K562 (cell line): ENCODE data around the gene PRAME. TPM values are rescaled to one million over a fixed set of nuclear protein-coding genes. Genes with fewer than 3 reads are reported as not detected.
A peak's percentile ranks its signal among the peaks of the same experiment; 100 is the strongest.

ENCODE experiments used
- ATAC-seq: fragments of 200-7000 bp; cut with Tn5 transposase; 3 replicates; pipeline ENCODE4 v1.9.1; 2020; ENCODE audit warnings: moderate library complexity
- BruUV-seq: library from RNA; stranded (reverse); fragments of 400-500 nt; replicated peaks from 2 replicates; lab custom pipeline; 2021; lab: Mats Ljungman, UMichigan
- CTCF ChIA-PET: fragments of 300-600 bp; formaldehyde crosslinking; extraction: SDS; loops from one replicate; lab custom pipeline; 2021; ENCODE audit warnings: low intra/inter-chr PET ratio; lab: Yijun Ruan, JAX
- POLR2A ChIA-PET: fragments of 300-600, 350-650 bp; sonication (Branson Sonifier 250); formaldehyde crosslinking; extraction: SDS; loops from one replicate; lab custom pipeline; 2021; ENCODE audit warnings: antibody characterized with exemption, inconsistent platforms; lab: Yijun Ruan, JAX
- DNase-seq, 4 experiments: peaks; one replicate each; pipeline versions ENCODE4 v3.0.0 to v3.0.0-alpha.2; 2011 to 2018; ENCODE audit warnings: low spot score in 3 of 4, mixed read lengths in 3 of 4; ENCODE audit errors: extremely low read depth in 1 of 4
- FAIRE-seq: peaks from 2 replicates; lab custom pipeline; 2011; peaks lifted over from hg19 to GRCh38; lab: Jason Lieb, UNC
- H2AFZ ChIP-seq: 2 replicates; pipeline ENCODE4 v1.6.0; 2011; ENCODE audit warnings: low read depth, low read length, control low read depth, inconsistent platforms
- H3K27ac ChIP-seq: fragments of 200-600 bp; 3 replicates; pipeline ENCODE4 v1.8.0; 2011; ENCODE audit warnings: low read depth, mild to moderate bottlenecking, control low read depth, inconsistent platforms, low read length, moderate library complexity, mixed read lengths; ENCODE audit errors: extremely low read depth
- H3K27me3 ChIP-seq, 2 experiments: fragments of 300-600 bp in 1 of 2; 2 replicates in 1 of 2; 3 replicates in 1 of 2; pipeline versions ENCODE4 v1.6.0 to v1.8.0; 2011; ENCODE audit warnings: inconsistent platforms in 2 of 2, low read length in 2 of 2, mild to moderate bottlenecking in 1 of 2, mixed read lengths in 1 of 2, moderate library complexity in 1 of 2; ENCODE audit not compliant: control insufficient read depth in 2 of 2, insufficient read depth in 2 of 2
- H3K36me3 ChIP-seq: fragments of 300-600 bp; 3 replicates; pipeline ENCODE4 v1.8.0; 2011; ENCODE audit warnings: mild to moderate bottlenecking, low read length, inconsistent platforms; ENCODE audit not compliant: control insufficient read depth, insufficient read depth
- H3K4me1 ChIP-seq, 2 experiments: fragments of 200-600 bp in 1 of 2; replicated peaks in 1 of 2; 2 replicates in 1 of 2; 3 replicates in 1 of 2; pipeline versions ENCODE4 v1.5.1 to v1.8.0; 2011; ENCODE audit warnings: inconsistent platforms in 2 of 2, low read length in 2 of 2, mild to moderate bottlenecking in 1 of 2, mixed read lengths in 1 of 2, moderate library complexity in 1 of 2; ENCODE audit not compliant: control insufficient read depth in 2 of 2, insufficient read depth in 2 of 2
- H3K4me2 ChIP-seq: 2 replicates; pipeline ENCODE4 v1.6.1; 2011; ENCODE audit warnings: low read length, control low read depth, inconsistent platforms, mixed read lengths; ENCODE audit not compliant: insufficient read depth
- H3K4me3 ChIP-seq: fragments of 200-600 bp; sonication (generic), shearing (Covaris generic); 2 replicates; pipeline ENCODE4 v1.5.1; 2016; ENCODE audit warnings: control low read depth, inconsistent platforms
- H3K79me2 ChIP-seq: fragments of 200-600 bp; 3 replicates; pipeline ENCODE4 v1.8.0; 2011; ENCODE audit warnings: low read length, inconsistent platforms; ENCODE audit not compliant: control insufficient read depth, insufficient read depth
- H3K9ac ChIP-seq, 2 experiments: 2 replicates each; pipeline versions ENCODE4 v1.6.0 to v1.6.1; 2011; ENCODE audit warnings: low read depth in 2 of 2, low read length in 2 of 2, control low read depth in 1 of 2, inconsistent platforms in 1 of 2, mild to moderate bottlenecking in 1 of 2, mixed read lengths in 1 of 2; ENCODE audit not compliant: insufficient read depth in 1 of 2
- H3K9me1 ChIP-seq: one replicate; pipeline ENCODE4 v1.6.0; 2011; ENCODE audit warnings: inconsistent platforms, mild to moderate bottlenecking, low read length, moderate library complexity; ENCODE audit not compliant: control insufficient read depth, insufficient read depth
- H3K9me3 ChIP-seq: replicated peaks from 2 replicates; pipeline ENCODE4 v1.5.1; 2011; ENCODE audit warnings: low read depth, low read length, inconsistent platforms; ENCODE audit not compliant: control insufficient read depth, insufficient read depth
- H4K20me1 ChIP-seq: replicated peaks from 2 replicates; pipeline ENCODE4 v1.6.1; 2011; ENCODE audit warnings: low read length, inconsistent platforms, mixed read lengths; ENCODE audit not compliant: control insufficient read depth, insufficient read depth
- GABPB1 ChIP-seq: sonication (generic); formaldehyde crosslinking; IDR thresholded peaks from 2 replicates; pipeline ENCODE4 v1.8.0; 2022; ENCODE audit warnings: mild to moderate bottlenecking, missing genetic modification reagents
- HNRNPK ChIP-seq: fragments of 200-400 bp; formaldehyde crosslinking; IDR thresholded peaks from one replicate; pipeline ENCODE4 v1.6.1; 2018; ENCODE audit warnings: mild to moderate bottlenecking, low read depth, low read length; ENCODE audit not compliant: poor library complexity, severe bottlenecking
- KDM1A ChIP-seq, 2 experiments: fragments of 450-650 bp; IDR thresholded peaks; 2 replicates each; pipeline ENCODE4 v1.6.1; 2016; ENCODE audit warnings: mild to moderate bottlenecking in 2 of 2
- MITF ChIP-seq: IDR thresholded peaks from 2 replicates; pipeline ENCODE4 v1.6.1; 2014; ENCODE audit warnings: antibody characterized with exemption
- MLLT1 ChIP-seq, 2 experiments: fragments of 450-650 bp; IDR thresholded peaks; 2 replicates each; pipeline ENCODE4 v1.6.1; 2016
- NR2C2 ChIP-seq, 2 experiments: fragments of 200-800 bp in 1 of 2; sonication (Bioruptor generic) in 1 of 2; sonication (generic) in 1 of 2; formaldehyde crosslinking in 1 of 2; IDR thresholded peaks; 2 replicates each; pipeline versions ENCODE4 v1.6.1 to v1.8.0; 2016 to 2022; ENCODE audit warnings: mild to moderate bottlenecking in 1 of 2, missing compliant biosample characterization in 1 of 2, missing genetic modification characterization in 1 of 2, missing genetic modification reagents in 1 of 2
- SMARCA4 ChIP-seq: fragments of 450-650 bp; IDR thresholded peaks from 2 replicates; pipeline ENCODE4 v1.6.1; 2016
- SNIP1 ChIP-seq: fragments of 450-650 bp; IDR thresholded peaks from 2 replicates; pipeline ENCODE4 v1.7.1; 2017; ENCODE audit warnings: low read depth, mild to moderate bottlenecking
- VEZF1 ChIP-seq: fragments of 200-800 bp; sonication (Bioruptor generic); IDR thresholded peaks from 2 replicates; pipeline ENCODE4 v1.6.1; 2017; ENCODE audit warnings: missing genetic modification characterization, missing compliant biosample characterization
- ZBTB7A ChIP-seq: IDR thresholded peaks from 2 replicates; pipeline ENCODE4 v1.6.1; 2011; ENCODE audit warnings: low read depth, mild to moderate bottlenecking, low read length, moderate library complexity, borderline replicate concordance; ENCODE audit not compliant: control insufficient read depth
- ZNF184 ChIP-seq: sonication (generic); formaldehyde crosslinking; IDR thresholded peaks from 2 replicates; pipeline ENCODE4 v1.5.0; 2020; ENCODE audit warnings: missing genetic modification reagents
- WGBS: fragments of 100-300 bp; shearing (Covaris generic); methylation state at CpG from one replicate; pipeline ENCODE4 v1.1.6; 2016; ENCODE audit warnings: low coverage, mixed read lengths; ENCODE audit not compliant: insufficient coverage; ENCODE audit errors: missing lambda C conversion rate; 5-methylcytosine and 5-hydroxymethylcytosine counted together
- in situ Hi-C: fragments of 300-500 bp; cut with MboI; formaldehyde crosslinking; loops from 4 replicates; pipeline ENCODE4 v1.15.0; 2018; ENCODE audit warnings: inconsistent platforms, mixed read lengths
- intact Hi-C: fragments of 100-400 bp; cut with micrococcal nuclease; formaldehyde crosslinking; loops from 2 replicates; pipeline ENCODE4 v1.14.2; 2022
- polyA plus RNA-seq, 8 experiments: library from polyadenylated mRNA; depleted of rRNA in 4 of 8; stranded (reverse) in 5 of 8; unstranded in 3 of 8; fragments of >200 nt; fragmentation: Nextera tagmentation in 2 of 8; fragmentation: Illumina TruSeq in 1 of 8; extraction: Ambion mirVana in 2 of 8; extraction: Trizol in 1 of 8; gene quantifications; 2 replicates each; pipeline versions ENCODE4 v1.2.1 to v1.2.3, GENCODE V29; 2011 to 2014; ENCODE audit warnings: inconsistent platforms in 1 of 8, missing spikeins in 1 of 8
- total RNA-seq, 7 experiments: library from RNA; depleted of rRNA in 6 of 7; stranded (reverse); fragments of >200 nt in 6 of 7; fragmentation: Illumina TruSeq in 2 of 7; extraction: Trizol in 2 of 7; gene quantifications; 2 replicates each; pipeline versions ENCODE4 v1.2.1 to v1.2.3, GENCODE V29; 2011 to 2021; ENCODE audit warnings: low replicate concordance in 1 of 7

Gene PRAME
- total and polyA plus RNA-seq, 9 of the 15 experiments (the other 6 are each of a cell fraction or from before 2014, with no cell fraction given): 662 to 2,141 (median 1,142) TPM

- TF ChIP-seq MLLT1 (IDR thresholded peaks at IDR 0.05) (0 out of 4 replicates have a peak, but pooled peaks have one; percentile 32 to 50), SNIP1 (0 out of 2 replicates have a peak, but pooled peaks have one; percentile 58), ZBTB7A (no peak), GABPB1 (CRISPR knock-in tag) (no peak), KDM1A (IDR thresholded peaks at IDR 0.05) (0 out of 4 replicates have a peak, but pooled peaks of 1 of the 2 experiments have one; percentile 25), NR2C2 (CRISPR knock-in tag; IDR thresholded peaks at IDR 0.05) (no peak), NR2C2 (tag; IDR thresholded peaks at IDR 0.05) (no peak), SMARCA4 (0 out of 2 replicates have a peak, but pooled peaks have one; percentile 27), ZNF184 (CRISPR knock-in tag) (no peak)
Observed at GRCh38 chr22:22571862-22572261, 12.8 kb upstream of the PRAME start (continued).

GRCh38 chr22:22571429-22571828 is 12.4 kb upstream of the PRAME start:
- CTCF ChIA-PET: no interaction called here
- no TSS peak for BruUV-seq
- intact Hi-C loops (no loop called here), in situ Hi-C loops (no loop called here)
- ATAC-seq (peak; percentile 7), DNase-seq (no peak), FAIRE-seq (no peak)
- peaks cover 0 to 4% of the 10 kb centered on the region in 2 experiments; a peak in 2 of 5 replicates for H3K4me1 ChIP-seq
- no peak overlapping the region for H3K4me2 ChIP-seq
- H3K36me3 ChIP-seq: no peaks in the 10 kb centered on the region
- no peak overlapping the region for H3K27ac ChIP-seq
- H4K20me1 ChIP-seq: 0 out of 2 replicates have a peak, but pooled peaks cover 7% of the 10 kb centered on the region
- H3K9me3 ChIP-seq: no peaks in the 10 kb centered on the region; the same call in 1 of the 2 replicates
- no peak overlapping the region for H2AFZ ChIP-seq
- H3K9me1 ChIP-seq: no peaks in the 10 kb centered on the region
- H3K27me3 ChIP-seq: peaks cover 65 to 70% of the 10 kb centered on the region in 2 experiments
- peak overlapping the region in 1 of 2 experiments; percentile 1; a peak in 1 of 4 replicates for H3K9ac ChIP-seq
- H3K79me2 ChIP-seq: no peaks in the 10 kb centered on the region
- no peak overlapping the region for H3K4me3 ChIP-seq
- 1% methylated on average over 6 of the region's 6 CpGs for WGBS
- POLR2A ChIA-PET: interaction anchor here (0.6 to 8.0 kb wide), 12 partner anchors 11 to 436 kb away, joined by 3 to 64 read pairs (median 3); partner anchors contain the start of gene PRAME
- TF ChIP-seq VEZF1 (CRISPR knock-in tag) (no peak), MITF (no peak), HNRNPK (no peak)
